ENCODE measurements around the gene FAM234B.

DNA sequence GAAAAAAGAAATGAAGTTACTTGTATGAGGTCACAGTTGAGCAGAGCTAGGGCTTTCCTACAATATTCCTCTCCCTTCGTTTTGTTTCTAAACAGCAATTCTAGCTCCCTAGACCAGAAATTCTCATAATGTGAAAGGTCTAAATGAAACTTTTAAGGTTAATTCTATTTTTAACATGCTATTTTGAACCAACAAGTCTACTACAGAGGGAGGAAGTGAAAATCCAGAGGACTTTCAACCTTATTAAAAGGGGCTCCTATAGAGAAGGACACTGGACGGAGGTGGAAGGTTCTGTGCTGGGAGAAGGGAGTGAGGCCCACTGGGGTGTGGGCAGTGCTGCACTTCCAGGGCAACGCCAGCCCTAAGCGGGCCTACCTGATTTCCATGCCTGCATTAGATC is 45.9 kb downstream of the FAM234B start:
- TF ChIP-seq CTCF (IDR thresholded peaks at IDR 0.05) (no peak), POLR2A (IDR thresholded peaks at IDR 0.05) (no peak)
